OCI-M2 (cell line): ENCODE results near the gene EEF2.
"Not testable (repeated sequence)": the region's sequence is repeated elsewhere in the genome, so short reads cannot be mapped to it uniquely, and the experiment has no call there.

Experiments used
- DNase-seq: peaks from one replicate; lab custom pipeline; 2025; ENCODE audit not compliant: unreplicated experiment; lab: John Stamatoyannopoulos, UW

EEF2 gene

DNA sequence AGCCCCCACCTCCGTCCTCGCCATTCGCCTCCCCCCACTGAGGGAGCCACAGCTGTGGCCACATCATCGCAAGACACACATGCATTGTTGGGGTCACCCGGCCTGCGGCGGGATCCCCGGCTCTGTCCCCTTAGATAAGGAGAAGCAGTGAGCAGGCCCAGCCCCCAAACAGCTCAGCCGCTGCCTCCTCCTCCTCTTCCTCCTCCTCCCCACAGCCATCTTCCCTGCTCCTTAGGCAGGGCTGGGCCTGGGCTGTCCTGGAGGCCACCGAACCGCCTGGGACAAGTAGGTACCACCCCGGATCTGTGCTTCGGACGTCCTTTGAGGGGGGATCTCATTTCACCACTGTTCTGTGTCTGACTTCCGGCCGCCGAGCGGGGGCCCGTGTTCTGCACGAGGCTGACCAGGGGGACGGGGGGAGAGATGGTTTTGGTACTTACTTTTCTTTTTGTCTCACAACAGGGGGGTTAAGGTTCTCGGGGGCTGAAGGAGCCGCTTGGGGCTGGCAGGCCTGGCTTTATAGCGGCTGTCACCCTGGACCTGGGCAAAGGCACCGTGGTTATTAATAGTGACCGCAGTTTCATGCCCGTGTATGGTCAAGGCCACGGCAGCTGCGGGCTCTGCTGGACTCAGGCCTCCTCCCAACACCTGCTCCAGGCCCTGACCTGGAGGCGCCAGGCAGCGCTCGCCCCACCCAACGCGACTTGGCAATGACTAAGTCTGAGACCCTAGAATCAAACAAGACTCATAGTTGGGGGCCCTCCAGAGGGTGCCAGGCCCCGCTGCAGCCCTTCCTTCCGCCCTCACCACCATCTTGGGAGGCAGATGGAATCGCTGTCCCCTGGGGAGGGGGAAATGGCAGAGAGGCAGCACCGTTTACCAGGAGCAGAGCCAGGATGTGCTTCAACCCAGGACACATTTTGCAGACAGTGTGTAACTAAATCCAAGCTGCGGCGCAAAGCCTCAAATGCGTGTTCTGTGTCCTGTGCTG, 34.1 kb downstream of the EEF2 start:
- DNase-seq = no peak

DNA sequence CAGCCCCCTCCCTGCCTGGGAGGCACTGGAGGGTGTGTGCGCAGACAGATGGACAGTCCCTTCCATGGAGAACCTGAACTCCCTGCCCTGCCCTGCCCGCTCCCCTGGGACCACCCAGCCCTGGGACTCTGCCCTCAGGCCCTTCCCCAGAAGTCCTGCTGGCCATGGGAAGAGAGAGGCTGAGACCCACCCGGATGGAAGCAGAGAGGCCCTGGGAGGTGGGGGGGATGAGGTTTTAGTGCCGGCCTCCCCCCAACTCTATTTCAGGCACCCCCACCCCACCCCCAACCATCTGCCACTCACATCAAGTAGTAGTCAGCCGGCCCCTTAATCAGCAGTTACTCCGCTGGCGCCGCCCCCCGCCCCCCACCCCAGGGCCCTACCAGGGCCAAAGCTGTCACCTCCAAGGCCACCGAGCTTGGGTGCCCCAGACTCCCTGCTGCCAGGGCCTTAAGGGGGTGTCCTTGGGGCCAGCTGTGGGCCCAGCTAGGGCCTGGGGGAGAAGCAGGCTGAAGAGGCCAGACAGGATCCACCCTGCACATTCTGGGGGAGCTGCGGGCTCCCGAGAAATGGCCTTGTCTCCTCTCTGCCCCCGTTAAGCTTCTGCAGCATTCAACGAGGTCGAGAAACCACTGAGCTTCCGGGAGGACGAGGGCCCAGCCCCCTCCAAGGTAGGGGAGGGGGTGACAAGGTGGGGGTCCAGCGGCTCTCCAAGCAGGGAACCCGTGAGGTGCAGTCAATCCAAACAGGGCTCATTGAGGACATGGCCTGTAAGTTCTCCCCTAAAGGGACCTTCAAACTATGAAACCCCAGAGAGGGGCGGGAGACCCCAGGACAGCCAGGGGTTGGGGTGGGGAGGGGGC, 35.0 kb downstream of the EEF2 start:
- DNase-seq = no peak

DNA sequence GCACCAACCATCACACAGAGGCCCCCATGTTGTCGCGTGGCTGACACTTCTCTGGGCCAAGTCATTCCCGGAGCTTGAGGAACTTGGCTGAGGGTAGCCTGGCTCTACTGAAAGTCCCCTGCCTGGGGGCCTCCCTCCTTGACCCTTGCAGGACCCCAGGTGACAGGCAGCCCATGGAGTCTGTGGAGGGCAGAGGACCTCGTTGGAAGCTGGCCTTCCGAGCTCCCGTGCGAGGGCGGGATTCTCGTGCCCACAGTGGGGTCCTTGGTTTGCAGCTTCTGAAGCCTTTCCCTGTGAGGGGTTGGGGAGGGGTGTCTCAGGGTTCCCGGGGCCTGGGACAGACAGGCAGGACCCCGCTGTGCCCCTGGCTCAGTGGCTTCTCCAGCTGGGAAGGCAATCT, 36.0 kb downstream of the EEF2 start:
- DNase-seq = no peak

DNA sequence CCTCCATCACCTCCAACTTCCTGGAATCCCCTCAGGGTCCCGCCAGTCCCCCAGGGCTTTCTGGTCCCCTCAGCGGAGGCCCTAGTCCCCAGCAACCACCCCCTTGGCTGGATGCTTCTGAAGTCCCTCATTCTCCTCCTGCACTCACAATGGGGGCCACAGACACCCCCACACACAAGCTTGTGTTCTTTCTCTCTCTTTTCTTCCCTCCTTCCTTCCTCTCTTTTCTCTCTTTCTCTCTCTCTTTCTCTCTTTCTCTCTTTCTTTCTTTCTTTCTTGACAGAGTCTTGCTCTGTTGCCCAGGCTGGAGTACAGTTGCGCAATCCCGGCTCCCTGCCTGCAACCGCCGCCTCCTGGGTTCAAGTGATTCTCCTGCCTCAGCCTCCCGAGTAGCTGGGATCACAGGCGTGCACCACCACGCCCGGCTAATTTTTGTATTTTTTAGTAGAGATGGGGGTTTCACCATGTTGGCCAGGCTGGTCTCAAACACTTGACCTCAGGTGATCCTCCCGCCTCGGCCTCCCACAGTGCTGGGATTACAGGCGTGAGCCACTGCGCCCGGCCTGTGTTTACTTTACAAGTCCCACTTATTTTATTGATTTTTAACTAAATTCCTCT, 37.8 kb downstream of the EEF2 start:
- DNase-seq = not testable (repeated sequence)

DNA sequence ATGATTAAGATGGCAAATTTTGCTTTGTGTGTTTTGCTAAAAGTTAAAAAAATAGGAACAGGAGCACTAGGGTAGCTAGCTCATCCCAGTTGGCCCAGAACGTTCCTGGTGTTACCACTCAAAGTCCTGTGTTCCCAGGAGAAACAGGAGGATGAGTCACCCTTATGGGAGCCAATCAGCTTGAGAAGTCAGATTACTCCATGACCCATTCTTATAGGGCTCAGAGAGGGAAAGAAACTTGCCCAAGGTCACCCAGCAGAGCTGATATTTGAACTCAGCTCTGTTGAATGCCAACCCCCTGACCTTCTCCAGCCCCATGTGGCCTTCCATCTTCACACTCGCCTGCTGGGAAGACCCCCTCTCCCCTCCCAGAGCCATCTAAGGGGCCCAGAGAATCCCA, 39.4 kb downstream of the EEF2 start:
- DNase-seq = no peak

DNA sequence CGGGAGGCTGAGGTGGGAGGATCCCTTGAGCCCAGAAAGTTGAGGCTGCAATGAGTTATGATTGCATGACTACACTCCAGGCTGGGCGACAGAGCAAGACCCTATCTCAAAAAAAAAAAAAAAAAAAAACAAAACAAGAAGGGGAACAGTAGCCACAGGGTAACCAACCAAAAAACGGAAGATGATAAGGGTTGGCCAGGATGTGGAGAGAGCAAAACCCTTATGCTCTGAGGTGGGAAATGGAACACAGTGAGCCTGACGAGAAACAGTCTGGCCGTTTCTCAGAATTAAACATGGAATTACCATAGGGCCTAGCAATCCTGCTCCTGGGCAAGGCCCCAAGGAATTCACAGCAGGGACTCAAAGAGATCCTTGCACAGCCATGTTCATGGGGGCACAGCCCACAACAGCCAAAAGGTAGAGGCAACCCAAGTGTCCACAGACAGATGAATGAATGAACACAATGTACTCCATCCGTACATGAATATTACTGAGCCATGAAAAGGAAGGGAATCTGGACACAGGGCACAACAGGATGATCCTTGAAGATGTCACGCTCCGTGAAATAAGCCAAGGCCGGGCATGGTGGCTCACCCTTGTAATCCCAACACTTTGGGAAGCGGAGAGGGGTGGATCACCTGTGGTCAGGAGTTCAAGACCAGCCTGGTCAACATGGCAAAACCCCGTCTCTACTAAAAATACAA, 41.1 kb downstream of the EEF2 start:
- no peak for DNase-seq

DNA sequence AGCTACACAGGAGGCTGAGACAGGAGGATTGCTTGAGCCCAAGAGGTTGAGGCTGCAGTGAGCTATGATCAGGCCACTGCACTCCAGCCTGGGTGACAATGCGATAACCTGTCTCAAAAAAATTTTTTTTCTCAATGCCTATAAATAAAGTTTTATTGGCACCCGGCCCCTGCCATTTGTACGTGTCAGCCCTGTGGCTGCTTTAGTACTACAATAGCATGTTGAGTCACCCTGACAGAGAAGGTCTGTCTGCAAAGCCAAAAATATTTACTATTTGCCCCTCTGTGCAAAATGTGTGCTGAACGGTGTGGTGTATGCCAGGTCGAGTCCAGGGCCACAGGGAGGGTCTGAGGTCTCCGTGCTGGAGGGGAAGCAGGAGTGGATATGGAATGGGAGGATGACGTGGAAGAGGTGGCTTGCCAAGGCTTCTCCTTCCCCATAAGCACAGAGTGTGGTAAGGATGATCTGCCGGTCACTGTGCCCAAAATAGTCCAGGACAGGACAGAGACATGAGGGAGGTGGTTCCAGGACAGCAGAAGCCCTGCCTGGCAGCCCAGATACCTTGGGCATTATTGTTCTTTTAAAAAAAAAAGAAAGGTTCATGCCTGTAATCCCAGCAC, 42.4 kb downstream of the EEF2 start:
- no peak for DNase-seq

DNA sequence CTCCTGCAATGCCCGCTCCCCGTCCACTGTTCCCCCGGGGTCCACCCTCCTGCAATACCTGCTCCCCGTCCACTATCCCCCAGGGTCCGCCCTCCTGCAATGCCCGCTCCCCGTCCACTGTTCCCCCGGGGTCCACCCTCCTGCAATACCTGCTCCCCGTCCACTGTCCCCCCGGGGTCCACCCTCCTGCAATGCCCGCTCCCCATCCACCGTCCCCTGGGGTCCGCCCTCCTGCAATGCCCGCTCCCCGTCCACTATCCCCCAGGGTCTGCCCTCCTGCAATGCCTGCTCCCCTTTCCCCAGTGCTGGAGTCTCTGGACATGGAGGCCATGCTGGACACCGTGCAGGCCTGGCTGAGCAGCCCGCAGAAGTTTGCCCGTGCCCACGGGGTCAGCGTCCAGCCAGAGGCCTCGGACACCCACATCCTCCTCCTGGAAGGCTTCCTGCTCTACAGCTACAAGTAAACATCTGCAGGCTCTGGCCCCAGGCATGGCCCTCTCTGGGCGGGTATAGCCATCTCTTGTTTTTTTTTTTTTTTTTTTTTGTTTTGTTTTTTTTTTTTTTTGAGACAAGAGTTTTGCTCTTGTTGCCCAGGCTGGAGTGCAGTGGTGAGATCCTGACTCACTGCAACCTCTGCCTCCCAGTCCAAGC, 46.8 kb downstream of the EEF2 start:
- not testable (repeated sequence) for DNase-seq

DNA sequence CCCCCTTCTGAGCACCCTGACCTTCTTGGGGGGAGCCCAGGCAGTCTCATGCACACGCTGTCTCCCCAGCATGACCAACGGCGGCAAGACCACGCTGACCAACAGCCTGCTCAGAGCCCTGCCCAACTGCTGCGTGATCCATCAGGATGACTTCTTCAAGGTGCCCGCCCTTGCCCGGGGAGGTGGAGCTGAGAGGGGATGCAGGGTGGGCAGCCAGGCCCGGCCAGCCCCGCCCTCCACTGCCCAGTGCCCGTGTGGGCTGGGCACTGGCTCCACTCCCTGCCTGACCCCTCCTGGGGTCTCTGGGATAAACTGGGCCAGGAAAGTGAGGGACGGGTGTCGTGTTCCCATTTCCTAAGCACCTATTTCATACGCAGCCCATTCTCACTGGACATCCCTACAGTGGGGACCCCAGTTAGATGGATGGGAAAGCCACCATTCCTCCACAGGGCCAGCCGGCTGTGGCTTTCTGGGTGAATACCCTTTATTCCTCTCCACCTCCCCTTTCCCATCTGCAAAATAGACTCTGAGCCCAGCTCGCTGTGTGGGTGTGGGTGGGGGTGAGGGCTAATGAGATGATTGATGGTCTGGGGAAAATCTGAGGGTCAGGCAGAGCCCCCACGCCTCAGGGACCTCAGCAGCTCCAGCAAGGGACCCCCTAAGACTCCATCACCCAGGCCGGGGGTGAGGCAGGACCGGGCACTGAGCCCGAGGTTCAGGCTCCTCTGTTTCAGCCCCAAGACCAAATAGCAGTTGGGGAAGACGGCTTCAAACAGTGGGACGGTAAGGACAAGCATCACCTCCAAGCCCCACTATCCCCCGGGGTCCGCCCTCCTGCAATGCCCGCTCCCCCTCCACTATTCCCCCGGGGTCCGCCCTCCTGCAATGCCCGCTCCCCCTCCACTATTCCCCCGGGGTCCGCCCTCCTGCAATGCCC, 48.5 kb downstream of the EEF2 start:
- no peak for DNase-seq

DNA sequence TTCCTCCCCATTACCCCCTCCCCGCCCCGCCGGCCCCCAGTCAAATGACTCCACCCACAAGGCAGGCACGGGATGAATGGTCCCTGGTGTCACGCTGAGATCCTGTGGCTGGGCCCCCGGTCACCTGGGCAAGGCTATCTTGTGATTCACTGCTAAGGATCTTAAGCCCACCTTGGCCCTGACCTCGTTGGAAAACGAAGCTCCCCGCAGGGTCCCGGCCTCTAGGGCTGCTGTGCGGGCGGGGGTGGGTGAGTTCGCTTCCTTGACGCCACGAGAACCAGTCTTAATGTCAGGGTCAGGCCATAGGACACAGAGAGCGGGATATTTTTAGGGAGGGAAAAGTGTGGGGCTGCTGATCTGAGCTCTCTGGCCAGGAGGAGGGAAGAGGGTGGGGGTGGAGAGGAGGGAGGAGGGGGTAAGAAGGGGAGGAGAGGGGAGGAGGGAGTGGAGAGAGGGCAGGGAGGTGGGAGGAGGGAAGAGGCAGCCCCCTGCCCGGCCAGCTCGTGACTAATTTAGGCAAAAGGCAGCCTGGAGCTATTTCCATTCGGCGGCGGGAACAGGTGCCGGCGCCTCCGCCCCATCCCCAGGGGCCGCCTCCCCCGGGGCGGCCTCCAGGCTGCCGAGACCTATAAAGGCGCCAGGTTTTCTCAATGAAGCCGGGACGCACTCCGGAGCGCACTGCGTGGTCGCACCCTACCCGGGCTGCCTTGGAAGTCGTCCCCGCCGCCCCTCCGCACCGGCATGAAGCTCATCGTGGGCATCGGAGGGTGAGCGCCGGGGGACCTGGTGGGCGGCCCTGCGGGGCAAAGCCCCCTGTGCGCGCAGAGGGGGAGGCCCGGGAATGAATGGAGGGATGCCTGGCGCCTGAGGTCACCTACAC, 52.1 kb downstream of the EEF2 start, which contains the start of gene NMRK2:
NMRK2 (plus strand) TSS at position 139 of the 880 bp plus-strand sequence; CDS start at position 742, 603 bp downstream.
- no peak for DNase-seq

DNA sequence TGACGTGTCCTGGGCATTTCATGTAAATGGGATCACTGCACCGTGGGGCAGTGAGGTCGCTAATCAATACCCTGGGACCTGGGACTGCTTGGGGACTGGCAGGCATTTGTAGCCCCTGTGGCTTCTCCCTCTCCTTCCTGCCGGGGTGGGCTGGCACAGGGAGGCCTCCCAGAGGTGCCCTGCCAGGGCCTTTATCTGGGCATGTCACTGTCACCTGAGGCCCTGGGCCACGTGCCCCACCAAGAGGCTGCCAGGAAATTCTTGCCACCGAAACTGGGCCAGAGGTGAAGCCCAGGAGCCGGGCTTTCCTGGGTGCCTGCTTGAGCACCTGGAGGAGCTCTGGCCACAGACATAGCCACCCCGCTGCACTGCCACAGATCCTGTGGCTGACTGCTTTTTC, 54.2 kb downstream of the EEF2 start:
- DNase-seq = no peak
